ENCODE measurements around the gene PTDSS2. TPM values are rescaled to one million over a fixed set of nuclear protein-coding genes. Genes with fewer than 3 reads are reported as not detected.
"Not testable (repeated sequence)": the region's sequence is repeated elsewhere in the genome, so short reads cannot be mapped to it uniquely, and the experiment has no call there.

PTDSS2 gene
- total and polyA plus RNA-seq, 4 donors: 5.1 to 15.6 (median 10.2) TPM

- DNase-seq (ENCODE audit: low spot score): no peak
- no peaks in the 10 kb centered on the region for H3K27me3 ChIP-seq (ENCODE audit: control insufficient read depth in 4 of 4, insufficient read depth in 4 of 4, low read length in 3 of 4)
- TF ChIP-seq FOXA1 (IDR thresholded peaks at IDR 0.05) (no peak), YY1 (IDR thresholded peaks at IDR 0.05) (no peak), HNF4A (conservative IDR thresholded peaks at IDR 0.05) (no peak), REST (IDR thresholded peaks at IDR 0.05) (no peak)
- H3K4me3 ChIP-seq (ENCODE audit: low read depth in 1 of 3, low read length in 3 of 3): no peak overlapping the region
- no peak overlapping the region for H3K9ac ChIP-seq (ENCODE audit: low read depth in 1 of 2, low read length in 2 of 2)
- peak overlapping the region; percentile 6 to 42 for H3K27ac ChIP-seq (ENCODE audit: low read depth in 1 of 2, low read length in 2 of 2)
- H3K4me1 ChIP-seq (ENCODE audit: control insufficient read depth in 4 of 4, insufficient read depth in 4 of 4, low read length in 3 of 4): peaks cover 4 to 8% (median 5%) of the 10 kb centered on the region in 4 donors
- H3K9me3 ChIP-seq (ENCODE audit: control insufficient read depth in 4 of 4, low read length in 3 of 4): no peaks in the 10 kb centered on the region
- H3K36me3 ChIP-seq (ENCODE audit: control insufficient read depth in 4 of 4, insufficient read depth in 3 of 4, low read depth in 1 of 4, low read length in 3 of 4): no peaks in the 10 kb centered on the region
- 79% methylated on average over 6 of the region's 6 CpGs for WGBS
Measured at GRCh38 chr11:468493-468892, 18.4 kb downstream of the PTDSS2 start.

- not testable (repeated sequence) for DNase-seq (ENCODE audit: low spot score)
Measured at GRCh38 chr11:469026-469683, 19.1 kb downstream of the PTDSS2 start.

GRCh38 chr11:469684-470560 lies 19.8 kb downstream of the PTDSS2 start:
- Histone ChIP-seq H3K9me3 (ENCODE audit: control insufficient read depth in 4 of 4, low read length in 3 of 4) (no peaks in the 10 kb centered on the region), H3K4me1 (ENCODE audit: control insufficient read depth in 4 of 4, insufficient read depth in 4 of 4, low read length in 3 of 4) (peaks cover 4 to 8% (median 5%) of the 10 kb centered on the region in 4 donors), H3K36me3 (ENCODE audit: control insufficient read depth in 4 of 4, insufficient read depth in 3 of 4, low read depth in 1 of 4, low read length in 3 of 4) (no peaks in the 10 kb centered on the region), H3K9ac (ENCODE audit: low read depth in 1 of 2, low read length in 2 of 2) (peak overlapping the region; percentile 30 to 49), H3K27me3 (ENCODE audit: control insufficient read depth in 4 of 4, insufficient read depth in 4 of 4, low read length in 3 of 4) (no peaks in the 10 kb centered on the region), H3K4me3 (ENCODE audit: low read depth in 1 of 3, low read length in 3 of 3) (peak overlapping the region; percentile 28 to 46 (median 33)), H3K27ac (ENCODE audit: low read depth in 1 of 2, low read length in 2 of 2) (peak overlapping the region; percentile 96 to 99)
- no peak for DNase-seq (ENCODE audit: low spot score)
- 46% methylated on average over 28 of the region's 28 CpGs for WGBS
- TF ChIP-seq RAD21 (IDR thresholded peaks at IDR 0.05) (peak in 1 of 2 donors; percentile 63), MAX (IDR thresholded peaks at IDR 0.05) (no peak), ATF3 (IDR thresholded peaks at IDR 0.05) (no peak), YY1 (IDR thresholded peaks at IDR 0.05) (peak; percentile 97), HNF4A (conservative IDR thresholded peaks at IDR 0.05) (peak; percentile 66 to 70), HNF4G (IDR thresholded peaks at IDR 0.05) (no peak), JUND (IDR thresholded peaks at IDR 0.05) (no peak), NR2F2 (IDR thresholded peaks at IDR 0.05) (peak; percentile 40), GABPA (IDR thresholded peaks at IDR 0.05 in 1 of 2, conservative IDR thresholded peaks at IDR 0.05 in 1 of 2) (peak in 1 of 2 donors; percentile 84), CTCF (IDR thresholded peaks at IDR 0.05; ENCODE audit: low read depth, low read length, missing input control) (peak; percentile 43), FOXA2 (IDR thresholded peaks at IDR 0.05) (peak; percentile 72), FOXA1 (IDR thresholded peaks at IDR 0.05) (peak; percentile 68), TAF1 (conservative IDR thresholded peaks at IDR 0.05) (no peak), RXRA (IDR thresholded peaks at IDR 0.05) (peak; percentile 43 to 66), REST (IDR thresholded peaks at IDR 0.05) (peak; percentile 90)

More at GRCh38 chr11:469026-469683, 19.1 kb downstream of the PTDSS2 start:
- H3K4me1 ChIP-seq (ENCODE audit: control insufficient read depth in 4 of 4, insufficient read depth in 4 of 4, low read length in 3 of 4); H3K36me3 ChIP-seq (ENCODE audit: control insufficient read depth in 4 of 4, insufficient read depth in 3 of 4, low read depth in 1 of 4, low read length in 3 of 4); H3K9me3 ChIP-seq (ENCODE audit: control insufficient read depth in 4 of 4, low read length in 3 of 4); H3K27me3 ChIP-seq (ENCODE audit: control insufficient read depth in 4 of 4, insufficient read depth in 4 of 4, low read length in 3 of 4): not testable (repeated sequence)
- H3K9ac ChIP-seq (ENCODE audit: low read depth in 1 of 2, low read length in 2 of 2): peak overlapping the region; percentile 30 to 41
- peak overlapping the region; percentile 96 to 99 for H3K27ac ChIP-seq (ENCODE audit: low read depth in 1 of 2, low read length in 2 of 2)
- H3K4me3 ChIP-seq (ENCODE audit: low read depth in 1 of 3, low read length in 3 of 3): peak overlapping the region; percentile 28 to 46 (median 33)
- WGBS: 45% methylated on average over 19 of the region's 19 CpGs
